Activated T-helper 1 cell treated with anti-CD3 and anti-CD28 coated beads, Interleukin-2, amount 50 U/mL, for 16 hours (primary cell): Measurements from ENCODE around the gene ULK1.

Experiments
- DNase-seq, 2 donors: peaks; one replicate each; pipeline ENCODE4 v3.0.0-alpha.2; 2020; ENCODE audit warnings: low read depth in 1 of 2, low spot score in 1 of 2

The ULK1 gene

DNA sequence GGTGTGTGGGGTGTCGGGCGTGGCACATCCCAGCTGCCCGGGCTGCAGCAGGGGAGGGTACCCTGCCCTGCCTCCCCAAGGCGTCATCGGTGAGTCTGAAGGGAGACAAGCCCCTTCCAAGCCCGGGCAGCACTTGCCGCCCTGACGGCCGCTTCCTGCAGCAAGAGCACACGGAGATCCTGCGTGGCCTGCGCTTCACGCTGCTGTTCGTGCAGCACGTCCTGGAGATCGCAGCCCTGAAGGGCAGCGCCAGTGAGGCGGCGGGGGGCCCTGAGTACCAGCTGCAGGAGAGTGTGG, 24.6 kb downstream of the ULK1 start:
- no peak for DNase-seq

DNA sequence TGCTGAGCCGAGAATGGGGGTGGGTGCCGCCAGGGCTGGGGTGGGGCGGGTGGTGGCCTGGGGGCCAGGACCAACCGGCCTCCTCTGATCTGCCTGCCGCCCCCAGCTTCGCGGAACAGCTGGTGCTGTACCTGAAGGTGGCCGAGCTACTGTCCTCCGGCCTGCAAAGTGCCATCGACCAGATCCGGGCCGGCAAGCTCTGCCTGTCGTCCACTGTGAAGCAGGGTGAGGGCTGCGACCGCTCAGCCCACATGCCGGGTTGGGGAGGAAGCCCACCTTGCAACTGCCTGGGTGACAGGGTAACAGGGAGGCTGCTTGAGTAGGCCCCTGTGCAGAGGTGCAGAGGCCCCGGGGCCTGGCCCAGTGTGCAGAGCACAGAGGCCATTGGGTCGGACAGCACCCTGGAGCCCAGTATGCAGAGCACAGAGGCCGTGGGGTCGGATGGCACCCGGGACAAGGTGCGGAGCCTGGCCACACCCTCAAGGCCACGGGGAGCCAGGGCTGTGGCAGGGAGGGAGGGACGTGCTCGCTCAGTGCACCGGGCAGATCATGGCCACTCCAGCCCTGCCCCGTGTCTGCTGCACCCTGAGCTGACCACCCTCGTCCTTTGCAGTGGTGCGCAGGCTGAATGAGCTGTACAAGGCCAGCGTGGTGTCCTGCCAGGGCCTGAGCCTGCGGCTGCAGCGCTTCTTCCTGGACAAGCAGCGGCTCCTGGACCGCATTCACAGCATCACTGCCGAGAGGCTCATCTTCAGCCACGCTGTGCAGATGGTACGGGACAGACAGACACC, 25.1 kb downstream of the ULK1 start:
- no peak for DNase-seq

DNA sequence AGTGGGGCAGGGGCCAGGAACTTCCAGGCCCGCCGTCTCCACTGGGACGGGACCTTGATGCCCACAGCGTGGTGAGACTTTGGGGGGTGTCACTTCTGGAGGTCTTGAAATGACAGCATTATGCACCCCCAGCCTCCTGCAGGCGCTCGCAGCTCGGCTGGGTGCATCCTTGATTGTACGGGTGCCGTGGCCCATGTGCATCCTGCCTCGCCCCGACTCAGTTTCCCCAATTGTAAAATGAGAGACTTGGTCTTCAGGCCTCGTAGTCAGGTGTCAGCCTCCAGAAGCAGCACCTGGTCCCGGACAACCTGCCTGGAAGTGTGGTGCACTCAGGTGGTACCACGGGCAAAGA, 25.7 kb downstream of the ULK1 start:
- no peak for DNase-seq

DNA sequence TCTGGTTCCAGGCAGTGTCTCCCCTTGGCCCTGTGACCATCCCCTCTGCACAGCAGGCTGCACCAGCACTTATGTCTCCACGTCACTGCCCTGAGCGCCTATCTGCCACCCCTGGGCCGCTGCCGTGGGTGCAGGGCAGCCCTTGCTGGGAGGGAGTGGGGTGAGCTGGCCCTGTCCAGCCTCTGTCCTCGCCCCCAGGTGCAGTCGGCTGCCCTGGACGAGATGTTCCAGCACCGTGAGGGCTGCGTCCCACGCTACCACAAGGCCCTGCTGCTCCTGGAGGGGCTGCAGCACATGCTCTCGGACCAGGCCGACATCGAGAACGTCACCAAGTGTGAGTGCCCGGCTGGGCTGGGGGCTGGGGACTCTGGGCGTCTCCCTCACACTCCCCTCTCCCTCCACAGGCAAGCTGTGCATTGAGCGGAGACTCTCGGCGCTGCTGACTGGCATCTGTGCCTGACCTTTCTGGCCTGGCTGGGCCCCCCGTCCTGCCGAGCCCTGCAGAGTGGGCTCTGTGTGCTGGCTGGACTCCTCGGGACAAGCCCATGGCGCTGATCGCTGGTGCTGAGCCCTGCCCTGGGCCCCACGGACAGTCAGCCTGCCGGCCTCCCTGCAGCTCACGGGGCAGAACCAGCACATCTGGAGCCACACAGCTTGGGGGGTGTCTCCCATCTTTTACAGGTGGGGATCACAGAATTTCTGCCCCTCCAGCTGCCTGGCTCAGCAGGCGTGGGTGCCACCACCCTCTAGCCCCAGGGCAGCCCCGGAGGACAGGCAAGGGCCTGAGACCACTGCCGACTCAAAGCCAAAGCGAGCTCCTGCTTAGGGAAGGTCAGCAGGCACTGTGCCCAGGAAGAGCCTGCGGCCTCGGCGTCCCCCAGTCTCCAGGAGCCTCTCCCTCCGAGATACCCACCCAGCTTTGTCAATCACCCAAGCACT, 26.7 kb downstream of the ULK1 start:
- no peak for DNase-seq

DNA sequence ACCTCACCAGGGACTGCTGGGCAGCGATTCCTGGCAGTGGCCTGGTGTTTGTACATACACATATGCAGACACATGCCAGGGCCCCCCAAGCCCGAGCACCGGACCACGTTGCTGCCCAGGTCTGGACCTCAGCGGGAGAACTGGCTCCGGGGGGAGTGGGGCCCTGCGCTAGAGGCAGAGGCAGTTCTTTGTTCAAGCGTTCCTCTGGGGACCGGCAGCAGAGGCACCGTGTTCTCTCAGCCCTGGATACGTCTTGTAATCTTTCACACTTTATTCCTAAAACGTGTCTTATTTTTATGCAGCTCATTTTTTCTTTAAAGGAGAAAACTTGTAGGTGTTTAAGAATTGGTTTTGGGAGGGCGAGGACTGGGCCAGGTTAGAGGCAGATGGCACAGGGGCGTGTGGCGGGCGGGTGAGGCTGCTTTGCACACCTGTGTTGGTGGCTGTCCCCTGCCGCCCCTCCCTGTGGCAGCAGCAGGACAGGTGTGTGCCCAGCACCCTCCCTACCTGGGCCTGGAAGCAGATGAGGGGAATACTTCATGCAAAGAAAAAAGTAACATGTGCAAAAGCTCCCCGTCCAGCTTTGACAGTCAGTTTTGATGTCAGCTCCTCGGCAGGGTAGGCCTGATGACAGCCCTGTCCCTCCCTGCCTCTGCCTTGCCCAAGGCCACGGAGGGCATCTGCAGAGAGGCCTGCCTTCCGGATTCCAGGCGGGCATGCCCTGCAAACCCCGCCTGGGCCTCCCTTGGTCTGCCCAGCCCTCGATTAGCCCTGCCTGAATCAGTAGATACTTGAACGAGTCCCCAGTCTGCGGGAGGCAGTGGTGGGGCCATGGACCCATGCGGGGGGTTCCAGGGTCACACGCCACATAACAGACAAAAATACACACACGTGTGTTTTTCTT, 27.7 kb downstream of the ULK1 start:
- no peak for DNase-seq

DNA sequence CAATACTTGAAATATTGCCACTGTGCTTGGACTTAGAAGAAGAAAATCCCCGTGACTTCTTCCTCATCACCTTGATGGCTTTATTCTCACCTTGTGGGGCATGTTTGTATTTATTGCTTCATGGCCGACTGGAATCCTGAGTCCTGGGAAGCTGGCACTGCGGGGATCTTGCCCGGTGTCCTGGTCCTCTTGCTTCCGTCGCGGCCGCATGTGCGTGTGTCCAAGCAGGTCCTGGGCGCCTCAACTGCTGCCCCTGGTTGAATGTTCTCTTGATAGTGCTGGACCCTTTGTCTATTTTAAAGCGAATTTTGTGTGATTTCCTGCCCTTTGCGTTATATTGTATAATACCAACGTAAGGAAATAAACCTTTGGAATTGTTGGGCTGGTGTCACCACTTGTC, 28.4 kb downstream of the ULK1 start:
- no peak for DNase-seq

DNA sequence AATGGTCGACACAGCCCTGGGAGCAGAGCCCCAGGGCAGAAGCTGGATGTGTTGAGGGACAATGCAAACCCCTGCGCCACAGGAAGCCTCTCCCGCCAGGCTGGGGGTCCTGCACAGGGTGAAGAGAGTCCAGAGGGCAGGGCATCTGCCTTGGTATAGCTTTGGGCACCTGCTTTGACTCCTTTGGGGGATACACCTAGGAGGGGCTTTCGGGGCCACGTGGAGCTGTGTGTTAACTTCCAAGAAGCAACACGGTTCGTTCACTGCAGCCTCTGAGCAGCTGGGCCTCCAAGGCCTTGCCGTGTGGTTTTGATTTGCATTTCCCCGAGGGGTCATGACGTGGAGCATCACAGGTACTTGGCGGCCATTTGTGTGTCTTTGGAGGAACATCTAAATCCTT, 28.8 kb downstream of the ULK1 start:
- no peak for DNase-seq

DNA sequence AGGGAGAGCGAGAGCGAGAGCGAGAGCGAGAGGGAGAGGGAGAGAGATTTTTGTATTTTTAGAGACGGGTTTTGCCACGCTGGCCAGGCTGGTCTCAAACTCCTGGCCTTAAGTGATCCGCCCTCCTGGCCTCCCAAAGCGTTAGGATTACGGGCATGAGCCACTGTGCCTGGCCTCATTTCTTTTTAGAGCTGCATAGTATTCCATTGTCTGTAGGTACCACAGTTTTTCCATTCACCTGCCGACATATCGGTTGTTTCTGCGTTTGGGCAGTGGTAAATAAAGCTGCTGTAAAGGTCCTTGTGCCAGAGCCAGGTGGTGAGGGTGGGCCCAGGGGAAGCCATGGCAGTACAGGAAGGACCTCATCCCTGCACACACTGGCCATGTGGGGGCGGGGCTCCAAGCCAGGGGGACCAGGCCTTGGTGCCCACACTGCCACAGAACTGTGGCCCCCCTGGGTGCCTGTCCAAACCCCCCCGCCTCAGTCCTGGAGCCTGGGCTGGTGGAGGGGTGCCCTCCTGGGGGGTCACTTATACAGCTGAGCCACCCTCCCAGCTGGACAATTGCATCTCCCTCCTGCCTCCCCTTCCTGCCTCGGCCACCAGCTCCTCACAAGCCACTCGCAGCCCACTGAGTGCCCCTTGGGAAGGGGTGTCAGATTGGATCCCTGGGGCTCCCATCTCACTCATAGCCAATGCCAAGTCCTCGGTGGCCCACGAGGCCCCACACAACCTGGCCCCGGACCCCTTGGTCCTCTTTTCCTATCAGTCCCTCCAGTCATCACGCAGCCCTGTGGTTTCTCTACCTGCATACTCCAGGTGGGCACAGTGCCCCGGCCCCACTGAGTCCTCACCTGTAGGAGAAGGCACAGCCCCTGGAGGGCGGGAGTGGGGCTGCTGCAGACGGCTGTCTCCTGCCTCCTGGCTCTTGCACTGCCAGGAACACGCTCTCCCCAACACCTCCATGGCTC, 33.0 kb downstream of the ULK1 start:
- no peak for DNase-seq

DNA sequence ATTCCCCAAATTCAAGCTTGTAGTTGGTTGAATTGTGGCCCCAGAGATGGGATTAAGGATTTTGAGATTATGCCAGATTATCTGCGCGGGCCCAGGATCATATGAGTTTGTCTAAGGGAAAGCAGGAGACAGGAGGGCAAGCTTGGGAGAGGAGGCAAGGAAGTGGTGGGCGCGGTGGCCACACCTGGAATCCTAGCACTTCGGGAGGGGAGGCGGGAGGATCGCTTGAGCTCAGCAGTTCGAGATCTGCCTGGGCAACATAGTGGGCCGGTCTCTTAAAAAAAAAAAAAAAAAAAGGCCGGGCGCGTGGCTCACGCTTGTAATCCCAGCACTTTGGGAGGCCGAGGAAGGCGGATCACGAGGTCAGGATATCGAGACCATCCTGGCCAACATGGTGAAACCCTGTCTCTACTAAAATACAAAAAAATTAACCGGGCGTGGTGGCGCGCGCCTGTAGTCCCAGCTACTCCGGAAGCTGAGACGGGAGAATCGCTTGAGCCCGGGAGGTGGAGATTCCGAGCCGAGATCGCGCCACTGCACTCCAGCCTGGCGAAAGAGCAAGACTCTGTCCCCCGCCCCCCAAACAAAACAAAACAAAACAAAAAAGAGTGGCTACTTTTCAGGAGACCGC, 33.8 kb downstream of the ULK1 start:
- DNase-seq, result no peak

DNA sequence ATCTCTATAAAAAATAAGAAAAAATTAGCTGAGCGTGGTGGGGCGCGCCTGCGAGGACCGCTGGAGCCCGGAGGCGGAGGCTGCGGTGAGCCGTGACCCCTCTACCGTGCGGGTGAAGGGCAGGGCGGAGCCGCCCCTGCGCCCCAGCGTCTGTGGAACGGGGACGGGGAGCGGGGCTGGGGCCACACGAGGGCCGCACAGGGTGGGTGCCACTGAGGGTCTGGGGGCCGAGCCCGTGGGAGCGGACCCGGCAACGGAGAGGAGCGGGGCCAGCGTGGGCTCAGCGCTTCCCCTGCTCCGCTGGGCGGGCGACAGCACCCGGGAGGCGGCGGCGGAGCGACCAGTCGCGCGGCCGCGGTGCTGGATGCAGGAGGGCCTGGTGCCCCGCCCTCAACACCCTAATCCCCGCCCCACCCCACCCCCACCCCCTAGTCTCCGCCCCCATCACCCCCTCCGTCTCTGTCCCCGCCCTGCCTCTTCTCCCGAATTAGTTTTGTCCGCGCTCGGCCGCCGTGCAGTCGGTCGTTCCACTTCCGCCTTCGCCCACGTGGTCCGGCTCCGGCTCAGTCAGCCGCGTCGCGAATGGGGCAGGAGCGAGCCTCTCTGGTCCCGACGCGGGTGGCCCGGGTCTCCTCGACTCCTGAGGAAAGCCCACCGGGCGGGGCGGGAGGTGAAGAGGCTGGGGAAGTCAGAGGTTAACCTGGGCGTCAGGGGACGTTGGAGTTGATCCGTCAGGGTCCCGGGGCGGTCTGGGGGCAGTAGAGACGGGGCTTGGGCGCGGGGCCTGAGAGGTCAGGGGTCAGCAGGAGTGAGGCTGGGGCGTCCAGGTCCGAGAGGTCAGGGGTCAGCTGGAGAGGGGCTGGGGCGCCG, 34.5 kb downstream of the ULK1 start, which contains the start of gene PUS1:
PUS1 (plus strand) TSS at position 566 of the 870 bp plus-strand sequence. CDS start 447 bp downstream, outside the sequence.
- peak; percentile 86 to 89 for DNase-seq

DNA sequence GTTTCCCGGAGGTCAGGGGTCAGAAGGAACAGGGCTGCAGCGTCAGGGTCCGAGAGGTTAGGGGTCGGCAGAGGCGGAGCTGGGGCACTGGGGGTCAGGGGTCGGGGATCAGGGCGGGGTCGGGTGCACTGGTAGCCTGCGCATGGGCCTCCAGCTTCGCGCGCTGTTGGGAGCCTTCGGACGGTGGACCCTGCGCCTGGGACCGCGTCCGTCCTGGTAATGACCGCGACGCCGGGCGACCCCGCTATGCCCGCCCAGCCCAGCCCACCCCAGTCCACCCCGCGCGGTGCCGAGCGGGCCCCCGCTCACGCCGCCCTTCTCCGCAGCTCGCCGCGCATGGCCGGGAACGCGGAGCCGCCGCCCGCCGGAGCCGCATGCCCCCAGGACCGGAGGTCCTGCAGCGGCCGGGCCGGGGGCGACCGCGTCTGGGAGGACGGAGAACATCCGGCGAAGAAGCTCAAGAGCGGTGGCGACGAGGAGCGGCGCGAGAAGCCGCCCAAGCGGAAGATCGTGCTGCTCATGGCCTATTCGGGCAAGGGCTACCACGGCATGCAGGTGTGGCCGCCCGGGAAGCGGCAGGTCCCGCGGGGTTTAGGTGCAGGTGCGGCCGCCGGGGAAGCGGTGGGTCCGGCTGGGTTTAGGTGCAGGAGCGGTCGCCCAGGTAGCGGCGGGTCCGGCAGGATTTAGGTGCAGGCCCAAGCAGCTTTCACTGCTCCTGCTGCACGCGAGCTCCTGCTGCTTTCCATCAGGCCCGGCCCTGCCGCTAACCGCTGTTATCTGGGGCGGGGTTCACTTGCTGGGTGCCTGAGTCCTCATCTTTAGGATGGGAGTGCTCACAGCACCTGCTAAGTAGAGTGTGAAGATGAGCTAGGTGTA, 35.4 kb downstream of the ULK1 start:
- DNase-seq, result no peak

DNA sequence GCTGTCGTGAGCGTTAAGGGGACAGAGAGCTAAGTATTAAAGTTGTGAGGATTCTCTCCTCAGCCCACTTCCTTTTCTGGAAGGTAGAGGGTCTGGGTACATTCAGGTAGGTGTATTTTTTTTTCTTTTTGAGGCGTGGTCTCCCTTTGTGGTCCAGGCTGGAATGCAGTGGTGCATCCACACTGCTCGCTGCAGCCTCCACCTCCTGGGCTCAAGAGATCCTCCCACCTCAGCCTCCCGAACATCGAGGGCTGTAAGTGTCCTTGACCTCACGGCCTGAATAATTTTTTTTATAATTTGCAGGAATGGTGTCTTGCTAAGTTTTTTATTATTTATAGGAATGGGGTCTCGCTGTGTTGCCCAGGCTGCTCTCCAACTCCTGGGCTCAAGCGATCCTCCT, 36.1 kb downstream of the ULK1 start:
- DNase-seq, result no peak

DNA sequence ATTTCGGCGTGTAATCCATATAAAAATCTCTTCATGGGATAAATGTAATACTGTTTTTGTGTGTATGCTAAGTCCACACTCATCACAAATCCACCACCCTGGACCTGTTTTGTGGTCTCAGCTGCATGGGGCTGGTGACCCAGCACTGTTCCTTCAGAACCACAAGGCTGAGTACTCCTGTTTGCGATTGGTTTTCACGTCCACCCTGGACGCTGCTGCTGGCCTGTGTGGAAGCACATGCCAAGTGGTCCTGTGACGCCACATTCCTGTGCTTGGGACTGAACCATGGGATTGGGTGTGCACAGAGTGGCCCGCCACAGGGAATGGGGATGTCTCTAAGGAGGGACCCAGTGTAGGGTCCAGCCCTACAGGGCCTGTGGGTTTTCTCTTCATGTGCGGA, 39.0 kb downstream of the ULK1 start:
- DNase-seq, result no peak

DNA sequence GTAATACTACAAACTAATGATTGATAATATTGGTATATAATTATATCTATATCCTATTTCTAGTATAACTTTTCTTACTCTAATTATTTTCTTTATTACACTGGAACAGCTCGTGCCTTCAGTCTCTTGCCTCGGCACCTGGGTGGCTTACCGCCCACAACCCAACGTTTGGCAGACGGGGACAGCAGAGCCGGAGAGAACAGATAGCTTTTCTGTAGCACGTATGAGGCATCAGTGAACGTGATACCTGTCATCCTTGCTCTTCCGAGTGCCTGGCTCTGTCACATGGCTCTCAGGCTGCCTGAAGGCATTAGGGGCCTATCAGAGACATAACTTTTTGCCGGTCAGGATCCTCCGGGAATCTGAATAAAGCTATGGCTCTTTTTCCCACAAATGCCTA, 40.1 kb downstream of the ULK1 start:
- no peak for DNase-seq

DNA sequence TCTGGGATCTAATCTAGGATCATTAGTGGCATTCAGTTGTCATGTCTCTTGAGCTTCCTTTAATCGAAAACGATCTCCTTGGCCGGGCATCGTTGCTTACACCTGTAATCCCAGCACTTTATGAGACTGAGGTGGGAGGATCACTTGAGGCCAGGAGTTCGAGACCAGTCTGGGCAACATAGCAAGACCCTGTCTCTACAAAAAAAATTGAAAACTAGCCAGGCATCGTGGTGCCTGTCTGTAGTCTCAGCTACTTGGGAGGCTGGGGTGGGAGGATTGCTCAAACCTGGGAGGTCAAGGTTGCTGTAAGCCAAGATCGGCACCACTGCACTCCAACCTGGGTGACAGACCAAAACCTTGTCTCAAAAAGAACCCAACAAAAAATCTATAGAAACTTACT, 43.7 kb downstream of the ULK1 start:
- no peak for DNase-seq

DNA sequence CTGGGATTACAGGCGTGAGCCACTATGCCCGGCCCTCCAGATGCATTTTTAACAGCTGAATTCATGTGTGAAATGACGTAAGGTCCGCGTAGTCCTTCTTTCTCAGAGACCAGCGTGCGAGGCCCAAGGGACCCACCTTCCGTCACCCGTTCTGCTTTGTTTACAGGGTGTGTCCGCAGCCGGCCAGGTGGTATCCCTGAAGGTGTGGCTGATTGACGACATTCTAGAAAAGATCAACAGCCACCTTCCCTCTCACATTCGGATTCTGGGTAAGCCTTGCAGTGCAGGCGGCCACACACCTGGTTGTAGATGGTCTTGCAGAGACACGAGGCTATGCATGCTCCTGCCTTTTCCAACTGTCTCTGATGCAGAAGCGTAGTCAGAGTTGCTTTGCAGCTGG, 44.6 kb downstream of the ULK1 start:
- DNase-seq, result no peak

DNA sequence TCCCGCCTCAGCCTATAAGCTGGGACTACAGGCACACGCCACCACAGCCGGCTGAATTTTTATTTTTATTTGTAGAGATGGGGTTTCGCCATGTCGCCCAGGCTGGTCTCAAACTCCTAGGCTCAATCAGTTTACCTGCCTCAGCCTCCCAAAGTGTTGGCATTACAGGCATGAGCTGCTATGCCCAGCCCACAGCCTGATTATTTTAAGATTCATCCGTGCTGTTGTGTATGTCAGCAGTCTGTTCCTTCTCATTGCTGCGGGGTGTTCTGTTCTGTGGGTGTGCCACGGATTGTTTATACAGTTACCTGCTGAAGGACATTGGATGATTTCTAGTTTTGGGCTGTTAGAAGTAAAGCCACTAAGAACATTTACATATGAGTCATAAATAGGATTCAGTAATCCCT, 45.7 kb downstream of the ULK1 start:
- no peak for DNase-seq
